Amniotic epithelial cell (primary cell): ENCODE measurements around the gene DNAH7.
A peak's percentile ranks its signal among the peaks of the same experiment; 100 is the strongest.

Experiments used
- DNase-seq: peaks from one replicate; pipeline ENCODE4 v3.0.0-alpha.2; 2010; ENCODE audit warnings: low read depth

Gene DNAH7

DNA sequence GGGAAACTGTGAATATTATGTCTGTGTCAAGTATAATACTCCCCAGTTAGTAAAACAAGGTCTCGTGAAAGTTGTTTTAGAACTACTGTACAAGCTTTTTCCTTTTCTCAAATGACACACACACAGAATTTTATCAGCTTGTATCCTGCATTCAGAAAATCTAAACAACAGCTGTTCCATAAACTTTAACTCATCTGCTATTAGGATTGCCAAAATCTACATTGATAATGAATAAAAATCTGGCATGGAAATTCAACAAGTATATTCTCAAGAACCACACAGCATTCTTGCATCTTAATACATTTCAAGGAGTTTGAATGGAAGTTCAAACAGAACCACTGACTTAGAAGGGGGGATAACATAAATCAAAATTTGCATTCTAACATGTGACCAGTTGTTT, 260.4 kb downstream of the DNAH7 start:
- no peak for DNase-seq

DNA sequence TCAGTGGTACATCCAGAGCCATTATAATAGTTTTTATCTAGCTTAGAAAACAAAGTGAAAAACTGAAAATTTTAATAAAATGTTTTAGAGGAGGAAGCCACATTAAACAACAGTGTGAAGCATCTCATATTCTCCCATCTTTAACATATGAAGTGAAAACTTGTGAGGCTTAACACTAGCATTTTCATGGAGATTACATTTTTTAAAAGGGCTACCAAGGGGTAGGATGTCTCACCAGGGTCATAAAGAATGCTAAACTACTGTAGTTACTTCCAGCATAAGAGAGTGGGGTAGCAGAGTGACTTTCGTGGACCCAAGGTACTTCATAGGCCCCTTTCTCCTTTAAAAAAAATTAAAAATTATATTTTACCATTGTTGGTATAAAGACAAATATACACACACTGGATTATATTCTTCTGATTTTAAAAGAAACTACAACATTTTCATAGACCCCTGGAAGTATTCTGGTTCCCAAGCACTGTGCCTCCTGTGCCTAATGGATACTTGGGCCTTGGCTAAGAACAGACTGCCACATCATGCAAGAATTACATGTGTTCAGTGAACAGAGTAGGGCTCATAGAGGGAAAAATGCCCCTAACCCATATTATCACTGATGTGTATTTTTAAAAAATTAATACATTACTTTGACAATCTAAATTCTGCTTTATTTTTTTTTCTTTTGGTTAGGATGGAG, 263.2 kb downstream of the DNAH7 start:
- DNase-seq: no peak

DNA sequence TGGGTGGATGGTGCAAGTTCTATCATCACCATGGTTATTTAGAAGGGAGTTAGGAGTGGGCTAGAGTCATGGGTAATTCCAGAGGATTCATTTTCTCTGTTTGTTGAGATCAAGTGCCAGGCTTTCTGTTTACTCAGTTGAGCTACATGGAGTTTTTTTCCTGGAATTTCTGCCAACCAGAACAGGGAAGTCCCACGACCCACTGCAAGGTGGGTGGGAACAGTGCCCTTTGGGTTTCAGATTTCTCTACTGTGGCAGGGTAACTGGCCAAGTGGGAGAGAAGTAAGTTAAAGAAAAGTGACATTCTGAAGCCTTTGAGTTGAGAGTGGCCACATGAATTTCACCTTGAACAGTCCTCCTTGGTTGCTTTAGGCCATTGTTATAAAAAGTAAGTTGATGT, 272.8 kb downstream of the DNAH7 start:
- DNase-seq: no peak

DNA sequence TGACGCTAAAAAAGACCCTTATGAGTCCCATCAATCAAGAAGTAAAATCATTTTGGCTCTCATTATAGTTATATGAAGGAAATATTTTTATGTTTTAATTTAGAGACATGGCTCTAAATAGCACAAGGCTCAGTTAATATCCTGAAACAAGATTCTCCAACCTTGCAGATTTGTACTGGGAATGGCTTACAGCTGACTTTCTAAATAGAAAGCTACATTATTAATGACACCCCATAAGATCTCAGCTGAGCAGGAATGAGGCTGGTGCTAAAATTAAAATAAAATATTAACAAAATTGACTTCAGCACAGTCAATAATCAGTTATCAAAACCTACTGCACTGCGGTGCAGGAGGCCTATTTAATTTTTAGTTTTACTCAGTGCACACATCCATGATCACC, 274.8 kb downstream of the DNAH7 start:
- DNase-seq: no peak

DNA sequence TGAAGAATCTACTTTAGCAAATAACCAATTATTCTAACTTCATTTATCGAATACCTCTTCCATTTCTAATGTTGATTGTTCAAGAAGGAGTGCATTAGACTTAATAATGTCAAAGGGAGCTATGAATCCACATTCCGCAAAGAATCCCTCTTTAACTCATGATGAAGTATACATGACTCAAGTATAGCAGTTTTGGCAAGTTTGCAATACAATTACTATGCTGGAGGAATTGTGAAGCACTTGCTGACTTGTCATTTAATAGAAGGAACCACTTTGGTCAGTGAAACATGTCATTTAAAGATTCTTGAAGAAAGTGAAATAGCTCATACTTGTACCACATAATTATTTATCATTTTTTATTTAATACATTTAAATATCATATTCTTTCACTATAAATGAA, 286.5 kb downstream of the DNAH7 start:
- no peak for DNase-seq

DNA sequence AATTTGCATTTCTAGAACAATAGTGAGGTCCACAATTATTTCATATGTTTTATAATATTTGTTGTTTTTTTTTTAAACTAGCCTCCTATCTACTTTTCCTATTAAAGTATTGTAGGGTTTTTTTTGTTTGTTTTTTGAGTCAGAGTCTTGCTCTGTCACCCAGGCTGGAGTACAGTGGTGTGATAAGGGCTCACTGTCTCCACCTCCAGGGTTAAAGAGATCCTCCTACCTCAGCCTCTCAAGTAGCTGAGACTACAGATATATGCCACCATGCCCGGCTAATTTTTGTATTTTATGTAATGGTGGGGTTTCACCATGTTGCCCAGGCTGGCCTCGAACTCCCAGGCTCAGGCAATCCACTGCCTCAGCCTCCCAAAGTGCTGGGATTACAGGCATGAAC, 289.1 kb downstream of the DNAH7 start:
- no peak for DNase-seq

DNA sequence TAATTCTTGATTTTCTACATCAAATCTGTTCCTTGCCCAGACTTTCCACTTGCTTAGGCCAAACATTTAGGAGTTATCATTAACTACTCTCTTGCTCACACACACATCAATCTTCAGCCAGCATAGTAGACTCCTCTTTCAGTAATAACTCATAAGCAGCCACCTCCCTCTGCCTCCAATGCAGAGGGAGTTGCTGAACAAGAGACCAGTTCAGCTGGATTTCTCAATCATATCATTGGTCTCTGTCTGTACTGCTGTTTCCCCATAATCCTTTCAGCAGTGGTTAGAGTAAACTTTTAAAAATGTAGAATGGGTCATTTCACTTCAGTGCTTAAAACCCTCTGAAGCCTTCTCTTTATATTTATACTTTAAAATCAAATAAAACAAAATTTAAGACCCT, 298.7 kb downstream of the DNAH7 start:
- peak; percentile 85 for DNase-seq

DNA sequence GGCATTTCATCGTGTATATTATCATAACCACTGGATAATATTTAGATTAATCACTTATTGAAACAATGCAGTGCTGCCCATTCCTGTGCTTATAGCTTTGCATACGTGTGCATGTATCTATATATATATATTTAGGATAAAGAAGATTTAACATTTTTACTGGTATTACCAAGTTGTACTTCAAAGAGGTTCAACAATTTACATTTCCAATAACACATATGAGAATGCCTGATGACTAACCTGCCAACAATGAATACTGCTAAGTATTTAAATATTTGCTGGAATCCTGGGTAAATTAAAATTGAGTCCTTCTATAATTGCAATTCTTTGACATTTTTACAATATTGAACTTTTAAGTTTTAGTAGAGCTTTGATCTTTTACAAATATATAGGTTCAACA, 300.2 kb downstream of the DNAH7 start:
- DNase-seq: no peak

DNA sequence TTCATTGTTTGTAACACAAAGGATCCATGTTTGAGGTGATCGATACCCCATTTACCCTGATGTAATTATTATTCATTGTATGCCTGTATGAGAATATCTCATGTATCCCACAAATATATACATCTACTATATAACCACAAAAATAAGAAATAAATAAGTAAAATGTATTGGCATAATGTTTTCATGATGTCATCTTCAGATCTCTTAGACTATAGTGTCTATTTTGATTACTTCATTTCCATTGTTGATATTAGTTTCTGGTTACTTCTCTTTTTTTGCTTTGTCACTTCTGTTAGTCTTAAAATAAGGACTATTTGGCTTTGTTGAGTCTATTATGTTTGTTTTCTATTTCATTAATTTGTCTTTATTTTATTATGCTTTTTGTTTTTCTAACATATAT, 301.9 kb downstream of the DNAH7 start:
- no peak for DNase-seq

DNA sequence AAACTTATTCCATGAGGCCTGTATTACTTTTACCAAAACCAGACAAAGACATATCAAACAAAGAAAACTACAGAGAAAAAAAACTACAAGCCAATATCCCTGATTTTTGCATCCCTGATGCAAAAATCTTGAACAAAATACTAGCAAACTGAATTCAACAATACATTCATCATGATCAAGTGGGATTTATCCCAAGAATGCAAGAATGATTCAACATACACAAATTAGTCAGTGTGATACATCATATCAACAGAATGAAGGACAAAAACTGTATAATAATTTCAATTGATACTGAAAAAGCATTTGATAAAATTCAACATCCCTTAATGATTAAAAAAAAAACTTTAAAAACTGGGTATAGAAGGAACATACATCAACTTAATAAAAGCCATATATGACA, 304.8 kb downstream of the DNAH7 start:
- DNase-seq: peak; percentile 38

DNA sequence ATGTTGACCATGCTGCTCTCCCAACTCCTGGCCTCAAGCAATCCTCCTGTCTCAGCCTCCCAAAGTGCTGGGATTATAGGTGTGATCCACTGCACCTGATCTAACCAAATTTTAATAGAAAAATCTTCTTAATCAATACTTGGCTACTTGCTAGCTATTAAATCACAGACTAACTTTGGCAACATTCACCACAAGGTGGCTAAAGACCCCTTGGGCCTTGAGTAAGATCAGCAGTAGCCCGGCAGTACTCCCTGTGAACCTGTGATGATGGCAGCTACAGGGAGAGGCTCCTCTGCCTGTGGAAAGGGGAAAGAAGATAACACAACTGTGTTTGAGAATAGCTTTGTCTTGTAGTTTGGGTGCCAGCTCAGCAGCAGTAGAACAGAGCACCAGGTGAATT, 308.8 kb downstream of the DNAH7 start:
- no peak for DNase-seq

DNA sequence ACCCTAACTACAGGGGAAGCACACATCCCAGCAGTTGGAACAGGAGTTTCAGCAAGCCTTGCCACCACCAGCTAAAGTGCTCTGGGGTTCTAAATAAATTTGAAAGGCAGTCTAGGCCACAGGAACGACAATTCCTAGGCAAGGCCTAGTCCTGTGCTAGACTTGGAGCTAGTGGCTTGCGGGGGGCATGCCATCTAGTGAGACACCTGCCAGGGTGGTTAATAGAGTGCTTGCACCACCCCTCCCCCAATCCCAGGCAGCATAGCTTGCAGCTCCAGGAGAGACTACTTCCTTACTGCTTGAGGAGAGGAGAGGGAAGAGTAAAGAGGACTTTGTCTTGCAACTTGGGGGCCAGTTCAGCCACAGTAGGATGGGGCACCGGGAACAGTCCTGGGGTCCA, 309.8 kb downstream of the DNAH7 start:
- no peak for DNase-seq

DNA sequence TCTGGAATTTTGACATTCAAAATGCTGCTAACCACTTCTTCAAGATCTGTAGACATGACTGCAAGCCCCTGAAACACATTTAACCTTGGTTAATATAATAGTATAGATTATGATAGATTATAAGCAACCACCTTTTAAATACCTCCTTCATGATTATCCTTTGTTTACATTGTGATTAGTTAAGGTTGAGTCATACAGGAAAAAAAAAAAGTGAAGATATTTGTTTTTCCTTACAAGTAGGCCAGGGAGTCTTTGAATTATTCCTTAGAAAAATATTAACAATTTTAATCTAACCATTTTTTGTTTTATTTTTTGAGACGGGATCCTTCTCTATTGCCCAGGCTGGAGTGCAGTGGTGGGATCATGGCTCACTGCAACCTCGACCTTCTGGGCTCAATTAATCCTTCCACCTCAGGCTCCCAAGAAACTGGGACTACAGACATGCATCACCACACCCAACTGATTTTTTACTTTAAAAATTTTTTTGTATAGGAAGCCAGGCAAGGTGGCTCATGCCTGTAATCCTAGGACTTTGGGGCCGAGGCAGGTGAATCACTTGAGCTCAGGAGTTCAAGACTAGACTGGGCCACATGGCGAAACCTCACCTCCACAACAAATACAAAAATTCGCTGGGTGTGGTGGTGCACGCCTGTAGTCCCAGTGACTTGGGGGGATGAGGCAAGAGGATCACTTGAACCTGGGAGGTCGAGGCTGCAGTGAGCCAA, 312.3 kb downstream of the DNAH7 start:
- no peak for DNase-seq

DNA sequence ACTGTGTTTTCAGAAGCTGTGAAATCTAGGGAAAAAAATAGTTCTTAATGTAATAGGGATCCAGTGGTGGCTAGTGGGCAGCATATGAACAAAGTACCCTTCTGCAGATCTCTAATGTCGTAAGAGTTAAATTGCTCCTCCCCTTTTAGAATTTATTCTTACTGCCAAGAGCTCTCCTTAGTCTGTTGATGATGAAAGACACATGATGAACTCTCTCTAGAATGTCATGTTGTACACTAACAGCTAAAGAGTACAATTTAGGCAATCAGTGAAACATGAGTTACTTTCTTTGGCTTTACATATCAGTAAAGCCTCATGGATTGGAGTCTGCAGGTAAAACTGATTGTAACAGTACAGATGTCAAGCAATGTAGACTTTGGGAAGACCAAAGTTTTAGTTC, 327.4 kb downstream of the DNAH7 start:
- DNase-seq: peak; percentile 55

DNA sequence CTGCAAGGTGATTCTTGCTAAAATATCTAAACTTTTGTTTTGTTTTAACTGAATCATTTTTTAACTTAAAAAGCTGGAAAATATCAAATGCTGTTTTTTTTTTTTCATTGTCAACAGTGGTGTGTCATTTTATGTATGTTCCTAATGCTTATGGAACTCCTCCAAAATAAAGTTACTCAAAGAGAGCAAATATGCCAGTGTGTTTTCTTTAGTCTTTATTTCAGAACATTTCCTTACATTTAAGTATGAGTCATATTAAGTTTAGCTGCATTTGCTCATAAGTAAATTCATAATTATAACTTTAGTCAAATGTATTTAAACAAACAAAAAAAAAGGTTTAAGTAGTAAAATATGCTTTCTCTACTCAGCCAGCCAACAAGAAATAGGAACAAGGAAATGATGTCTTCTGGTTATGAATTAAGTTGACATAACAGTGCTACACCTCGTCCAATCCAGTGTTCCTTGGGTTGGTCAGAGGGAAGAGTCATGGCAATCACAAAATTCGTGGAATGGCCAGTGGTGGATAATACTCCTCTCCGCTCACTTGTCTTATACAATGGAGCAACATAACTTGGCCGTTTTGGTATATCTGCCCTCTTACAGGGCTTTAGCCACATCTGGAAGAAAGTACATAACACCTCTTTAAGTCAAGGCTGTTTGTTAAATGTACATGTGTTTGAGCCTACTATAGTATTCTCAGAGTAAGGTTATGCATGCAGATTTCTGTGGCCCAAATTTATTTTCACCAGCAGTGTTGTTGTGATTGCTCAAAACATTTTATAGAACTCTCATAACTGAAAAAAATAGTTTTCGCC, 330.9 kb downstream of the DNAH7 start:
- DNase-seq: no peak

DNA sequence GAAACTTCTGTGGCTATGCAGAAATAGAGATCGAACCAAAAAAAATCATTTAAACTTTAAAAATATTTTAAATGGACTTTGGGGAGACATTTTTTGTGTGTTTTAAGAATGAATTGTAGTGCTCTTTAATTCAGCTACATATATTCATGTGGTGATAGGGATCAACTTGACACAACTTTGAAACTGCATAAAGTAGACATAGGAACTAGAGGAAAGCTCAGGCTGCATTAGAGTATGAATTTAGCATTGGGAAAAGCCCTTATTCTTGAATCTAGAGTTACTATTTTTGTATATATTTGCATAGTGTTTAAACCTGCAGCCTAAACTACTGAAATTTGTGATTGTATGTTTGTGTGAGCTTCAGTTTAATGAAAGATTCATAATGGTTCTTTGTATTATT, 333.3 kb downstream of the DNAH7 start:
- DNase-seq: no peak

DNA sequence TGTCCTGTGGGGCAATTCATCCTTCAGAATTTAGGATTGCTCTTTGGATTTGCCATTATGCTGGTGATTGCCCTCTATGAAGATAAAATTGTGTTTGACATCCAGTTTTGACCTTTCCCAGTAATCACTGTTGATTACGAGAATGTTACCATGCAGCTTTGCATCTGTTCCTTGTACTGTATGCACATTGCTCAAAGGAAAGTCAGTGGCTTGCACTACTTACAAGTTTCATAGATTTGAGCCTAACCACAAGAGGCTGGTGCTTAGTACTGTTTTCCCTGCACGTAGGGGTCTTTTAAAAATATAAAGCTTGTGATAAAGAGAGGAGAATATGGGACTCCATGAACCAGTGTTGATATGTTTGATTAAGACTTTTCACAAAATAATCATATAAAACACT, 333.7 kb downstream of the DNAH7 start:
- DNase-seq: no peak

DNA sequence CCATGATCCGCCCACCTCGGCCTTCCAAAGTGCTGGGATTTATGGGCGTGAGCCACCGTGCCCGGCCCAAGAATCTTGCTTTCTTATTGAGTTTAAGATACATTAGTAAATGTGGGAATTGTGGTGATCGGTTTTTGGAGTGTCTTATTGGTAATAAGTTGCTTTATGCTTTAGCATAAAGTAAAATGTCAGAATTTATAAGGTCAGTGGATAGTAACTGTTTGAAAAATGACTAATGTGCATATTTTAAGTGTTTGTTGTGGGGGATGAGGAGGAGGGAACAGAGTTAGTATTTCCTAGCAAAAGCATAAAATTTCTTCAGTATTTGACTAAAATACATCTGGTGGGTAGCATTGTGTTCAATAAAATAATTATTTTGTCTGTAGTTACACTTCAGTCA, 334.2 kb downstream of the DNAH7 start:
- DNase-seq: no peak

DNA sequence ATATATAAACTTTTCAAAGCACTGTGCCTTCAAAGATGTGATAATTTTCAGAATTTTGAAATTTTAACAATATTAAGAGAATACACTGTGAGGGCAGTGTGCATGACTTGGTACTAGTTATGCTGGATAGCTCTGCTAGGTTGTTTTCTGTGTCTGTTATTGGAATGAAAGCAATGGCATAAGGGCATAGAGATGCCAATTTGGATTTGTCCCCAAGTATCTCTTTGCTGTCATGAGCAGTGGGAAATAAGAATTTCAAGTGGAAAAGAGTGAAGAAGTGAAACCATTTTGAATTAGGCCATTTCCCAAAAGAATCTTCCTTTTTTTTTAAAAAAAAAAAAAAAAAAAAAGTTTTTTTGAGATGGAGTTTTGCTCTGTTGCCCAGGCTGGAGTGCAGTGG, 334.8 kb downstream of the DNAH7 start:
- no peak for DNase-seq

DNA sequence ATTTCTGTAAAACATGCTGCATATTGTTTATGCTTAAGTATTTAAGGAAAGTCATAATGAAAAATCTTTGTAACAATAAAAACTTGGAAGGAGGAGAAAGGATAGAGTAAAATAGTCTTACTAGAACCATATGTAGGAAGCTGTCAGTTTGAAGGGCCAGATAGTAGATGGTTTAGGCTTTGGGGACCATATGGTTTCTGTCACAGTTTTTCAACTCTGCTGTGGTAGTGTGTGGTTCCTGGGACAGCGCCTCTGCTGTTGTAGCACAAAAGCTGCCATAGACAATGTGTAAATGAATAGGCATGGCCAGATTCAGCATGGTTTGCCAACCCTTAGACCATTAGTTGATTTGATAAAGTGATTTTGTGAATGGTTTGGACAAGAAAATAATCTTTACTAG, 336.1 kb downstream of the DNAH7 start:
- DNase-seq: no peak

DNA sequence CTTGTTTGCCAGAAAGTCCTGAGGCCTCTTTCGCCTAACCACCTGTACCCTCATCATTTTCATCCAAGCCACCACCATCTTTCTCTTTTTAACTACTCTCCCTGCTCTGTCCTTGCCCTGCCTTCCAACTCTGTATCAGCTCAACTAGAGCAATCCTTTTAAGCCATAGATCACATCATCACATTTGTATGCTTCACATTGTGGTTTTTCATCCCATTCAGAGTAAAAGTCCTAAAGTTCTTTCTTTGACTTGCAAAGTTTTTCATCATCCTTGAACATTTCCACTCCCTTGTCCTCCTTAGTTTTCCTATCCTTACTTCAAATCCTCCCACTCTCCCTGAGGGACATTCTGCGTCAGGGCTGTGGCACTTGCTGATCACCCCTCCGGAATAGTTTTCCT, 337.7 kb downstream of the DNAH7 start:
- DNase-seq: peak; percentile 24

DNA sequence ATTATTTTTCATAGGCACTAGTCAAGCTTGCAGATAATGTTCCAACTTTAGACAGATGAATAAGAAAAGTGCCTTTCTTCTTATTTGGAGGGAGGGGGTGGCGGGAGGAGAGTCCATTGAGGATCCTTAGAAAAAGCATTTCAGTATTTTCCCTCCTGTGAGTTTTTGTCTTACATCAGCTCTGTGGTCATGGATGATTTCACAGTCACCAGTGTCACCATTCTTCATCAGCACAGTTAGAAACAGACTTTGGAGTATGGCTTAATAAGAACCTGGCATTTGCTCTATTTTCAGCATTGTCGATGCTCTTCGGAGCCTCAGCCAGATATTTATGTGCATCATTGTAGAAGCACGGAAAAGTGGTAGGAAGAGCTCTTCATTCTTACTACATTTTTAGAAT, 341.5 kb downstream of the DNAH7 start:
- no peak for DNase-seq

DNA sequence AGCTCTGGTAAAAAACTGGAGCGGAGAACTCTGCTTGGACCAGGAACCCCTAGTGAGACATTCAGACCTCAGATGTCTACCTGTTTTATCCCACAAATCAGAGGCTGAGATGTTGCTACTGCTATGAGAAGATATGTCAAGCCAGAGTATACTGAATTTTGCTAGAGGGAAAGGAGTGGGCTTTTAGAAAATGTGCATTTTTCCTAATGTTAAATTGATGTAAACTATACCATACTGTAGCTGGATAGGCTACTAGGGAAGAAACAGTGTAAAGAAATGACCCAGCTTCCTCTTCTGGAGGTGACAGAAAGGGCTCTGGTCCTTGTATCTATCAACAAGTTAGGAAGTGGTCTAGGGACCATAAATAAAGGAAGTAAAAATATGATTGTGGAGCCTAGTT, 346.6 kb downstream of the DNAH7 start:
- no peak for DNase-seq
